A549 (cell line): ENCODE measurements around the gene TMEM88. TPM values are rescaled to one million over a fixed set of nuclear protein-coding genes. Genes with fewer than 3 reads are reported as not detected.

Source experiments
- ATAC-seq, 2 experiments: fragments of 200-7000 bp in 1 of 2; fragments of >200 bp in 1 of 2; cut with Nextera tagmentation in 1 of 2; cut with Tn5 transposase in 1 of 2; 3 replicates each; pipeline versions ENCODE4 v1.8.0 to v1.9.1; 2018 to 2020; ENCODE audit warnings: mild to moderate bottlenecking in 1 of 2, moderate library complexity in 1 of 2
- CTCF ChIA-PET: fragments of 300-600 bp; sonication (Branson Sonifier 250); formaldehyde crosslinking; extraction: SDS; loops from one replicate; lab custom pipeline; 2021; ENCODE audit warnings: antibody characterized with exemption, inconsistent platforms; lab: Yijun Ruan, JAX
- POLR2A ChIA-PET: fragments of 350-600 bp; formaldehyde crosslinking; extraction: SDS; loops from one replicate; lab custom pipeline; 2021; ENCODE audit warnings: antibody characterized with exemption, inconsistent platforms; lab: Yijun Ruan, JAX
- DNase-seq, 2 experiments: peaks; one replicate each; pipeline versions ENCODE4 v3.0.0 to v3.0.0-alpha.2; 2011 to 2016; ENCODE audit warnings: low read depth in 1 of 2, low spot score in 1 of 2
- FAIRE-seq: peaks from 2 replicates; lab custom pipeline; 2011; peaks lifted over from hg19 to GRCh38; lab: Jason Lieb, UNC
- H3K27ac ChIP-seq, 2 experiments: fragments of >200 bp; sonication (Bioruptor Twin); formaldehyde crosslinking; 3 replicates each; pipeline ENCODE4 v1.5.1; 2016 to 2017
- H3K4me1 ChIP-seq: fragments of >200 bp; sonication (Bioruptor Twin); formaldehyde crosslinking; 3 replicates; pipeline ENCODE4 v1.6.1; 2016
- H3K4me2 ChIP-seq: fragments of >200 bp; sonication (Bioruptor Twin); formaldehyde crosslinking; 3 replicates; pipeline ENCODE4 v1.6.1; 2016
- H3K4me3 ChIP-seq: fragments of >200 bp; sonication (Bioruptor Twin); formaldehyde crosslinking; 3 replicates; pipeline ENCODE4 v1.5.1; 2016
- H3K9me3 ChIP-seq: fragments of >200 bp; sonication (Bioruptor Twin); formaldehyde crosslinking; 3 replicates; pipeline ENCODE4 v1.6.1; 2016
- BCL3 ChIP-seq: fragments of >200 bp; sonication (Bioruptor Twin); formaldehyde crosslinking; IDR thresholded peaks from 3 replicates; pipeline ENCODE4 v1.6.1; 2016
- CBX2 ChIP-seq: fragments of 200-600 bp; sonication (generic); IDR thresholded peaks from 2 replicates; pipeline ENCODE4 v1.6.1; 2016; ENCODE audit warnings: low read depth, mild to moderate bottlenecking, borderline replicate concordance
- CBX8 ChIP-seq: fragments of 200-600 bp; sonication (generic); IDR thresholded peaks from 2 replicates; pipeline ENCODE4 v1.6.1; 2016
- CHD4 ChIP-seq: fragments of 200-600 bp; sonication (generic); IDR thresholded peaks from 2 replicates; pipeline ENCODE4 v1.6.1; 2016; ENCODE audit warnings: antibody characterized with exemption, mild to moderate bottlenecking, borderline replicate concordance
- EHMT2 ChIP-seq: fragments of 200-600 bp; sonication (generic); IDR thresholded peaks from 2 replicates; pipeline ENCODE4 v1.6.1; 2016; ENCODE audit warnings: antibody characterized with exemption, low read depth, mild to moderate bottlenecking, moderate library complexity
- EP300 ChIP-seq, 2 experiments: fragments of >200 bp; sonication (Bioruptor Twin); formaldehyde crosslinking; IDR thresholded peaks; 2 replicates in 1 of 2; 3 replicates in 1 of 2; pipeline ENCODE4 v1.6.1; 2016 to 2017
- ESRRA ChIP-seq: fragments of 150-350 bp; IDR thresholded peaks from 2 replicates; pipeline ENCODE4 v1.6.1; 2014; ENCODE audit warnings: mild to moderate bottlenecking, low read length, borderline replicate concordance
- FOXS1 ChIP-seq: fragments of 250-450 bp; sonication (Bioruptor Pico); IDR thresholded peaks from 2 replicates; pipeline ENCODE4 v1.5.0; 2020; ENCODE audit warnings: mild to moderate bottlenecking, moderate library complexity
- HDAC2 ChIP-seq: fragments of 200-600 bp; sonication (generic); IDR thresholded peaks from 2 replicates; pipeline ENCODE4 v1.6.1; 2016
- HOXA7 ChIP-seq: fragments of 250-450 bp; sonication (Bioruptor Pico); IDR thresholded peaks from 2 replicates; pipeline ENCODE4 v1.5.0; 2020; ENCODE audit warnings: mild to moderate bottlenecking, moderate library complexity
- HOXB5 ChIP-seq: fragments of 250-450 bp; sonication (Bioruptor Pico); IDR thresholded peaks from 2 replicates; pipeline ENCODE4 v1.5.0; 2020; ENCODE audit warnings: mild to moderate bottlenecking, moderate library complexity
- JUN ChIP-seq, 2 experiments: fragments of >200 bp; sonication (Bioruptor Twin); formaldehyde crosslinking; IDR thresholded peaks; 2 replicates in 1 of 2; 3 replicates in 1 of 2; pipeline ENCODE4 v1.6.1; 2016 to 2017
- MAFK ChIP-seq: fragments of 450-650 bp; IDR thresholded peaks from 2 replicates; pipeline ENCODE4 v1.6.1; 2014; ENCODE audit not compliant: partially characterized antibody
- MYC ChIP-seq: IDR thresholded peaks from 2 replicates; pipeline ENCODE4 v1.6.1; 2012; ENCODE audit warnings: mild to moderate bottlenecking, inconsistent platforms, low read length, improper control_type of control experiment, borderline replicate concordance
- NPAS2 ChIP-seq: fragments of 250-450 bp; sonication (Bioruptor Pico); IDR thresholded peaks from 2 replicates; pipeline ENCODE4 v1.8.0; 2022; ENCODE audit warnings: mild to moderate bottlenecking, moderate library complexity, borderline replicate concordance
- NR3C1 ChIP-seq: fragments of >200 bp; sonication (Bioruptor Twin); formaldehyde crosslinking; IDR thresholded peaks from 3 replicates; pipeline ENCODE4 v1.6.1; 2017
- PHF8 ChIP-seq: fragments of 200-600 bp; sonication (generic); IDR thresholded peaks from 2 replicates; pipeline ENCODE4 v1.6.1; 2016; ENCODE audit warnings: low read depth, mild to moderate bottlenecking, antibody characterized with exemption, moderate library complexity, borderline replicate concordance
- RNF2 ChIP-seq: fragments of 200-600 bp; sonication (generic); IDR thresholded peaks from 2 replicates; pipeline ENCODE4 v1.6.1; 2016; ENCODE audit warnings: low read depth, mild to moderate bottlenecking, antibody characterized with exemption, moderate library complexity, borderline replicate concordance
- SREBF2 ChIP-seq: fragments of 450-650 bp; IDR thresholded peaks from 2 replicates; pipeline ENCODE4 v1.6.1; 2014; ENCODE audit warnings: mild to moderate bottlenecking, moderate library complexity
- TFCP2L1 ChIP-seq: fragments of 250-450 bp; sonication (Bioruptor Pico); IDR thresholded peaks from 2 replicates; pipeline ENCODE4 v1.5.0; 2021; ENCODE audit warnings: mild to moderate bottlenecking
- TP53 ChIP-seq: fragments of 250-450 bp; sonication (Bioruptor Pico); IDR thresholded peaks from 2 replicates; pipeline ENCODE4 v1.5.0; 2021; ENCODE audit warnings: mild to moderate bottlenecking, moderate library complexity
- ZFP36 ChIP-seq: fragments of 450-650 bp; IDR thresholded peaks from 2 replicates; pipeline ENCODE4 v1.6.1; 2014; ENCODE audit warnings: borderline replicate concordance; ENCODE audit not compliant: partially characterized antibody
- ZNF302 ChIP-seq: fragments of 250-450 bp; sonication (Bioruptor Pico); IDR thresholded peaks from 2 replicates; pipeline ENCODE4 v1.9.0; 2021; ENCODE audit warnings: inconsistent platforms, mild to moderate bottlenecking, moderate library complexity
- WGBS: methylation state at CpG from one replicate; pipeline ENCODE4 v1.1.6; 2017; ENCODE audit errors: missing lambda C conversion rate; 5-methylcytosine and 5-hydroxymethylcytosine counted together
- polyA plus RNA-seq, 4 experiments: library from polyadenylated mRNA; depleted of rRNA in 3 of 4; stranded (reverse); fragments of >200 nt; fragmentation: RNase III in 1 of 4; extraction: RNeasy Plus Mini Kit Qiagen cat#74134 plus additional on column Dnase treatment in 1 of 4; gene quantifications; 2 replicates in 3 of 4; 3 replicates in 1 of 4; pipeline ENCODE4 v1.2.3, GENCODE V29; 2011 to 2017
- TF ChIP-seq, protein P1 (sequence below): fragments of 250-450 bp; sonication (Bioruptor Pico); IDR thresholded peaks from 2 replicates; pipeline ENCODE4 v1.5.0; 2020; ENCODE audit warnings: low read depth, mild to moderate bottlenecking, moderate library complexity
- TF ChIP-seq, protein P2 (sequence below): IDR thresholded peaks from 2 replicates; pipeline ENCODE4 v1.6.1; 2012; ENCODE audit warnings: low read depth, borderline replicate concordance
- TF ChIP-seq, protein P3 (sequence below): fragments of >200 bp; sonication (Bioruptor Twin); formaldehyde crosslinking; IDR thresholded peaks from 2 replicates; pipeline ENCODE4 v1.6.1; 2016

TMEM88 gene
- polyA plus RNA-seq, 2 of the 4 experiments (the other 2 are of a cell fraction), result 0.17 to 0.48 TPM

DNA sequence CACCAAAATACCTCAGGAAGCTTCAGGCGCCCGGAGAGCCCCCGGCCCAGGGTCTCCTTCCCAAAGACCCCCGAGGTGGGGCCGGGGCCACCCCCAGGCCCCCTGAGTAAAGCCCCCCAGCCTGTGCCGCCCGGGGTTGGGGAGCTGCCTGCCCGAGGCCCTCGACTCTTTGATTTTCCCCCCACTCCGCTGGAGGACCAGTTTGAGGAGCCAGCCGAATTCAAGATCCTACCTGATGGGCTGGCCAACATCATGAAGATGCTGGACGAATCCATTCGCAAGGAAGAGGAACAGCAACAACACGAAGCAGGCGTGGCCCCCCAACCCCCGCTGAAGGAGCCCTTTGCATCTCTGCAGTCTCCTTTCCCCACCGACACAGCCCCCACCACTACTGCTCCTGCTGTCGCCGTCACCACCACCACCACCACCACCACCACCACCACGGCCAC, 6.7 kb upstream of the TMEM88 start:
- TF ChIP-seq EHMT2, result no peak
- no peak for TF ChIP-seq MYC
- TF ChIP-seq CBX8, result no peak
- no peak for TF ChIP-seq CBX2
- TF ChIP-seq TFCP2L1 (CRISPR knock-in tag), result no peak
- no peak for TF ChIP-seq RNF2
- no peak for TF ChIP-seq CHD4
- TF ChIP-seq, protein P1, sequence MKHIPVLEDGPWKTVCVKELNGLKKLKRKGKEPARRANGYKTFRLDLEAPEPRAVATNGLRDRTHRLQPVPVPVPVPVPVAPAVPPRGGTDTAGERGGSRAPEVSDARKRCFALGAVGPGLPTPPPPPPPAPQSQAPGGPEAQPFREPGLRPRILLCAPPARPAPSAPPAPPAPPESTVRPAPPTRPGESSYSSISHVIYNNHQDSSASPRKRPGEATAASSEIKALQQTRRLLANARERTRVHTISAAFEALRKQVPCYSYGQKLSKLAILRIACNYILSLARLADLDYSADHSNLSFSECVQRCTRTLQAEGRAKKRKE, result no peak
- no peak for TF ChIP-seq HDAC2
- TF ChIP-seq EP300 (IDR thresholded peaks at IDR 0.05), result no peak
- TF ChIP-seq NR3C1, result no peak
- TF ChIP-seq, protein P2, sequence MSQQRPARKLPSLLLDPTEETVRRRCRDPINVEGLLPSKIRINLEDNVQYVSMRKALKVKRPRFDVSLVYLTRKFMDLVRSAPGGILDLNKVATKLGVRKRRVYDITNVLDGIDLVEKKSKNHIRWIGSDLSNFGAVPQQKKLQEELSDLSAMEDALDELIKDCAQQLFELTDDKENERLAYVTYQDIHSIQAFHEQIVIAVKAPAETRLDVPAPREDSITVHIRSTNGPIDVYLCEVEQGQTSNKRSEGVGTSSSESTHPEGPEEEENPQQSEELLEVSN, result no peak
- no peak for TF ChIP-seq ZNF302 (CRISPR knock-in tag)
- Histone ChIP-seq H3K4me2 (no peak overlapping the region), H3K4me3 (no peak overlapping the region), H3K4me1 (peaks cover 19% of the 10 kb centered on the region; the same call in 2 of the 3 replicates), H3K27ac (no peak overlapping the region), H3K9me3 (no peaks in the 10 kb centered on the region)
- FAIRE-seq (no peak), DNase-seq (no peak), ATAC-seq (no peak)
- ChIA-PET CTCF (interaction anchor here (7.7 to 25.1 kb wide), 2 partner anchors 18 to 105 kb away, joined by 77 to 677 read pairs; partner anchors contain the start of gene KDM6B), POLR2A (no interaction called here)
- WGBS, result 91% methylated on average over 14 of the region's 20 CpGs

- TF ChIP-seq RNF2 (no peak), SREBF2 (no peak), FOXS1 (CRISPR knock-in tag) (no peak), MAFK (no peak), ESRRA (no peak), JUN (IDR thresholded peaks at IDR 0.05) (no peak; a peak in 1 of 5 replicates), HOXB5 (CRISPR knock-in tag) (no peak), PHF8 (no peak), BCL3 (no peak), TFCP2L1 (CRISPR knock-in tag) (no peak), NPAS2 (CRISPR knock-in tag) (no peak), CBX2 (no peak), CHD4 (no peak), NR3C1 (no peak), ZFP36 (no peak), HDAC2 (no peak), HOXA7 (CRISPR knock-in tag) (no peak), TP53 (no peak)
- TF ChIP-seq, protein P3, sequence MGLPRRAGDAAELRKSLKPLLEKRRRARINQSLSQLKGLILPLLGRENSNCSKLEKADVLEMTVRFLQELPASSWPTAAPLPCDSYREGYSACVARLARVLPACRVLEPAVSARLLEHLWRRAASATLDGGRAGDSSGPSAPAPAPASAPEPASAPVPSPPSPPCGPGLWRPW, result no peak
- TF ChIP-seq, protein P1, result no peak
- 91% methylated on average over 14 of the region's 21 CpGs for WGBS
Measured at GRCh38 chr17:7848739-7849129, 6.1 kb upstream of the TMEM88 start.

More at GRCh38 chr17:7848739-7849129, 6.1 kb upstream of the TMEM88 start:
- H3K4me3 ChIP-seq, result no peak overlapping the region
- no peak overlapping the region for H3K4me2 ChIP-seq
- POLR2A ChIA-PET, result no interaction called here
- no peak overlapping the region for H3K27ac ChIP-seq
- no peaks in the 10 kb centered on the region for H3K9me3 ChIP-seq
- FAIRE-seq, result no peak
- DNase-seq, result no peak
- CTCF ChIA-PET, result interaction anchor here (7.7 to 25.1 kb wide), 2 partner anchors 19 to 105 kb away, joined by 77 to 677 read pairs; partner anchors contain the start of gene KDM6B
- H3K4me1 ChIP-seq, result peaks cover 19% of the 10 kb centered on the region; the same call in 2 of the 3 replicates
- no peak for ATAC-seq
